CD14-positive monocyte (primary cell): Measurements from ENCODE around the gene CTSD. TPM values are rescaled to one million over a fixed set of nuclear protein-coding genes. Genes with fewer than 3 reads are reported as not detected.
A peak's percentile ranks its signal among the peaks of the same experiment; 100 is the strongest.

Experiments
- DNase-seq, 3 donors: peaks; one replicate each; pipeline ENCODE4 v3.0.0-alpha.2; 2011 to 2022
- H2AFZ ChIP-seq: 2 replicates; pipeline ENCODE4 v1.6.0; 2012; ENCODE audit warnings: mild to moderate bottlenecking, low read depth, low read length, inconsistent platforms; ENCODE audit not compliant: insufficient read depth, poor library complexity, severe bottlenecking
- H3K27ac ChIP-seq, 2 donors: 1 replicate in 1 of 2; 2 replicates in 1 of 2; pipeline ENCODE4 v1.5.1; 2012 to 2013; ENCODE audit warnings: low read length in 2 of 2, control low read depth in 1 of 2, inconsistent platforms in 1 of 2, low read depth in 1 of 2, mild to moderate bottlenecking in 1 of 2
- H3K27me3 ChIP-seq, 2 donors: one replicate each; pipeline versions ENCODE4 v1.6.0 to v1.6.1; 2011 to 2013; ENCODE audit warnings: low read length in 2 of 2; ENCODE audit not compliant: control insufficient read depth in 2 of 2, insufficient read depth in 2 of 2
- H3K36me3 ChIP-seq, 2 donors: replicated peaks in 1 of 2; 1 replicate in 1 of 2; 2 replicates in 1 of 2; pipeline versions ENCODE4 v1.5.1 to v1.6.1; 2012 to 2013; ENCODE audit warnings: low read length in 2 of 2, control low read depth in 1 of 2, inconsistent platforms in 1 of 2, mild to moderate bottlenecking in 1 of 2; ENCODE audit not compliant: insufficient read depth in 2 of 2, control insufficient read depth in 1 of 2
- H3K4me1 ChIP-seq, 2 donors: 1 replicate in 1 of 2; 2 replicates in 1 of 2; pipeline versions ENCODE4 v1.5.1 to v1.6.1; 2012 to 2013; ENCODE audit warnings: low read length in 2 of 2, control low read depth in 1 of 2, inconsistent platforms in 1 of 2, mild to moderate bottlenecking in 1 of 2, moderate library complexity in 1 of 2; ENCODE audit not compliant: insufficient read depth in 2 of 2, control insufficient read depth in 1 of 2
- H3K4me2 ChIP-seq: replicated peaks from 2 replicates; pipeline ENCODE3; 2012; ENCODE audit warnings: low read length, moderate library complexity, mild to moderate bottlenecking; ENCODE audit not compliant: poor library complexity, severe bottlenecking; ENCODE audit errors: extremely low read depth
- H3K4me3 ChIP-seq, 3 experiments: fragments of 200-600 bp in 1 of 3; sonication (generic) in 1 of 3; replicated peaks in 1 of 3; 1 replicate in 2 of 3; 2 replicates in 1 of 3; pipeline ENCODE4 v1.5.1; 2011 to 2013; ENCODE audit warnings: low read length in 3 of 3, mild to moderate bottlenecking in 3 of 3, control low read depth in 2 of 3, low read depth in 2 of 3, inconsistent platforms in 1 of 3, moderate library complexity in 1 of 3
- H3K79me2 ChIP-seq: 2 replicates; pipeline ENCODE4 v1.6.0; 2012; ENCODE audit warnings: mild to moderate bottlenecking, control low read depth, inconsistent platforms, low read length, moderate library complexity; ENCODE audit not compliant: insufficient read depth
- H3K9ac ChIP-seq: 2 replicates; pipeline ENCODE4 v1.6.0; 2017; ENCODE audit warnings: low read length, mild to moderate bottlenecking; ENCODE audit not compliant: insufficient read depth, poor library complexity, severe bottlenecking
- H3K9me3 ChIP-seq, 2 donors: replicated peaks in 1 of 2; 1 replicate in 1 of 2; 2 replicates in 1 of 2; pipeline versions ENCODE4 v1.5.1 to v1.6.1; 2012 to 2013; ENCODE audit warnings: low read length in 2 of 2, control low read depth in 1 of 2; ENCODE audit not compliant: control insufficient read depth in 1 of 2, insufficient read depth in 1 of 2
- H4K20me1 ChIP-seq: 2 replicates; pipeline ENCODE4 v1.6.0; 2012; ENCODE audit warnings: mild to moderate bottlenecking, low read length, control low read depth, moderate library complexity; ENCODE audit not compliant: insufficient read depth
- H3K27ac Mint-ChIP-seq, 7 donors: one replicate each; pipeline ENCODE4 v1.8.0; 2020; ENCODE audit warnings: mild to moderate bottlenecking in 7 of 7, mixed read lengths in 7 of 7, moderate library complexity in 6 of 7, inconsistent platforms in 2 of 7
- H3K27me3 Mint-ChIP-seq, 3 donors: one replicate each; pipeline ENCODE4 v1.8.0; 2021 to 2022; ENCODE audit warnings: low read depth in 3 of 3, mild to moderate bottlenecking in 3 of 3, mixed read lengths in 3 of 3, moderate library complexity in 3 of 3, inconsistent platforms in 1 of 3
- H3K36me3 Mint-ChIP-seq, 2 donors: one replicate each; pipeline ENCODE4 v1.8.0; 2020; ENCODE audit warnings: mixed read lengths in 2 of 2, inconsistent platforms in 1 of 2, mild to moderate bottlenecking in 1 of 2
- H3K4me1 Mint-ChIP-seq: one replicate; pipeline ENCODE4 v1.8.0; 2020; ENCODE audit warnings: mild to moderate bottlenecking, mixed read lengths
- H3K4me3 Mint-ChIP-seq, 2 donors: one replicate each; pipeline ENCODE4 v1.8.0; 2020; ENCODE audit warnings: mild to moderate bottlenecking in 2 of 2, mixed read lengths in 2 of 2, moderate library complexity in 1 of 2
- H3K9me3 Mint-ChIP-seq, 7 donors: one replicate each; pipeline ENCODE4 v1.8.0; 2020 to 2022; ENCODE audit warnings: mixed read lengths in 7 of 7, mild to moderate bottlenecking in 6 of 7, moderate library complexity in 6 of 7, inconsistent platforms in 2 of 7
- WGBS: methylation state at CpG from one replicate; pipeline ENCODE4 v1.1.5; 2013; ENCODE audit warnings: missing lambda C conversion rate; ENCODE audit not compliant: insufficient coverage; 5-methylcytosine and 5-hydroxymethylcytosine counted together
- intact Hi-C, 2 donors: fragments of 100-400 bp; cut with micrococcal nuclease; formaldehyde crosslinking; loops; one replicate each; pipeline versions ENCODE4 v1.15.0 to v1.15.1; 2023
- polyA plus RNA-seq, 3 donors: library from polyadenylated mRNA; depleted of rRNA in 1 of 3; unstranded in 2 of 3; stranded (reverse) in 1 of 3; fragments of 300-500 nt in 2 of 3; fragments of >200 nt in 1 of 3; fragmentation: Illumina TruSeq in 2 of 3; gene quantifications; 1 replicate in 2 of 3; 2 replicates in 1 of 3; pipeline ENCODE4 v1.2.3, GENCODE V29; 2012 to 2021
- TF ChIP-seq, protein P1 (sequence below): fragments of 200-600 bp; IDR thresholded peaks from one replicate; pipeline ENCODE4 v1.8.0; 2022; ENCODE audit warnings: antibody characterized with exemption, mild to moderate bottlenecking

Gene CTSD
- polyA plus RNA-seq, 3 donors: 835 to 1,372 (median 855) TPM

- no peaks in the 10 kb centered on the region for H4K20me1 ChIP-seq
- H3K27ac Mint-ChIP-seq: no peak overlapping the region
- no peak for DNase-seq
These were observed 56.0 kb downstream of the CTSD start for GRCh38 chr11:1707751-1708150.

GRCh38 chr11:1706634-1707400 is 56.9 kb downstream of the CTSD start:
- Histone ChIP-seq H3K9me3 (no peaks in the 10 kb centered on the region), H2AFZ (no peak overlapping the region), H3K27ac (no peak overlapping the region), H3K9ac (no peak overlapping the region), H3K27me3 (peaks cover 7 to 12% of the 10 kb centered on the region in 2 donors), H3K79me2 (no peaks in the 10 kb centered on the region), H3K4me2 (no peak overlapping the region), H4K20me1 (no peaks in the 10 kb centered on the region), H3K4me3 (no peak overlapping the region), H3K36me3 (no peaks in the 10 kb centered on the region), H3K4me1 (no peaks in the 10 kb centered on the region)
- peak in 2 of 3 donors; percentile 18 to 24 for DNase-seq
- TF ChIP-seq, protein P1, sequence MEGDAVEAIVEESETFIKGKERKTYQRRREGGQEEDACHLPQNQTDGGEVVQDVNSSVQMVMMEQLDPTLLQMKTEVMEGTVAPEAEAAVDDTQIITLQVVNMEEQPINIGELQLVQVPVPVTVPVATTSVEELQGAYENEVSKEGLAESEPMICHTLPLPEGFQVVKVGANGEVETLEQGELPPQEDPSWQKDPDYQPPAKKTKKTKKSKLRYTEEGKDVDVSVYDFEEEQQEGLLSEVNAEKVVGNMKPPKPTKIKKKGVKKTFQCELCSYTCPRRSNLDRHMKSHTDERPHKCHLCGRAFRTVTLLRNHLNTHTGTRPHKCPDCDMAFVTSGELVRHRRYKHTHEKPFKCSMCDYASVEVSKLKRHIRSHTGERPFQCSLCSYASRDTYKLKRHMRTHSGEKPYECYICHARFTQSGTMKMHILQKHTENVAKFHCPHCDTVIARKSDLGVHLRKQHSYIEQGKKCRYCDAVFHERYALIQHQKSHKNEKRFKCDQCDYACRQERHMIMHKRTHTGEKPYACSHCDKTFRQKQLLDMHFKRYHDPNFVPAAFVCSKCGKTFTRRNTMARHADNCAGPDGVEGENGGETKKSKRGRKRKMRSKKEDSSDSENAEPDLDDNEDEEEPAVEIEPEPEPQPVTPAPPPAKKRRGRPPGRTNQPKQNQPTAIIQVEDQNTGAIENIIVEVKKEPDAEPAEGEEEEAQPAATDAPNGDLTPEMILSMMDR: peak; percentile 29
- Mint-ChIP-seq H3K4me3 (peak overlapping the region in 1 of 2 donors; percentile 36), H3K27ac (no peak overlapping the region), H3K36me3 (no peaks in the 10 kb centered on the region), H3K27me3 (peaks cover 32 to 49% (median 34%) of the 10 kb centered on the region in 3 donors), H3K9me3 (peaks cover 0 to 7% (median 4%) of the 10 kb centered on the region in 7 donors), H3K4me1 (peaks cover 2% of the 10 kb centered on the region)
- intact Hi-C loops: no loop called here
- WGBS: 76% methylated on average over 9 of the region's 17 CpGs

More at GRCh38 chr11:1707751-1708150, 56.0 kb downstream of the CTSD start:
- Histone ChIP-seq H3K9me3 (no peaks in the 10 kb centered on the region), H3K9ac (no peak overlapping the region), H2AFZ (no peak overlapping the region), H3K79me2 (no peaks in the 10 kb centered on the region), H3K4me3 (no peak overlapping the region), H3K27ac (no peak overlapping the region), H3K36me3 (no peaks in the 10 kb centered on the region), H3K27me3 (peaks cover 7 to 12% of the 10 kb centered on the region in 2 donors), H3K4me1 (no peaks in the 10 kb centered on the region), H3K4me2 (no peak overlapping the region)
- H3K4me1 Mint-ChIP-seq: peaks cover 2% of the 10 kb centered on the region
- no peaks in the 10 kb centered on the region for H3K36me3 Mint-ChIP-seq
- H3K27me3 Mint-ChIP-seq: peaks cover 34 to 50% (median 37%) of the 10 kb centered on the region in 3 donors
- intact Hi-C loops: no loop called here
- peaks cover 0 to 4% (median 0%) of the 10 kb centered on the region in 7 donors for H3K9me3 Mint-ChIP-seq
- peak overlapping the region in 1 of 2 donors; percentile 16 for H3K4me3 Mint-ChIP-seq
- WGBS: 93% methylated on average over 3 of the region's 4 CpGs
- TF ChIP-seq, protein P1: no peak
